A673 (cell line): ENCODE measurements around the gene FAM120AOS.

Source experiments
- CTCF ChIP-seq: fragments of 300-800, 200-600 bp; sonication (generic); conservative IDR thresholded peaks from 2 replicates; pipeline ENCODE4 v1.5.1; 2017; ENCODE audit warnings: low read depth, mild to moderate bottlenecking, antibody characterized with exemption, low read length, moderate library complexity, mixed read lengths
- EZH2 ChIP-seq: fragments of 200-600 bp; sonication (generic); IDR thresholded peaks from 2 replicates; pipeline ENCODE4 v1.6.1; 2017; ENCODE audit warnings: borderline replicate concordance, low read depth, mild to moderate bottlenecking, mixed read lengths, antibody characterized with exemption, low read length; ENCODE audit not compliant: poor library complexity, severe bottlenecking

GRCh38 chr9:93464395-93464794 lies 11.0 kb upstream of the FAM120AOS start:
- TF ChIP-seq EZH2: no peak
- TF ChIP-seq CTCF: no peak
